ENCODE data around the gene PCSK6.

Gene PCSK6

GRCh38 chr15:101528917-101529299 lies 39.4 kb upstream of the PCSK6 start:
- Histone ChIP-seq H3K27ac (ENCODE audit: low read depth, low read length) (no peak overlapping the region), H3K36me3 (ENCODE audit: low read length) (no peaks in the 10 kb centered on the region), H3K79me2 (ENCODE audit: insufficient read depth, low read length) (no peaks in the 10 kb centered on the region), H3K9me2 (replicated peaks; ENCODE audit: insufficient read depth, low read length) (no peaks in the 10 kb centered on the region), H3K4me3 (ENCODE audit: insufficient read depth, low read length, poor library complexity, severe bottlenecking) (no peak overlapping the region), H4K20me1 (ENCODE audit: low read depth, low read length) (no peaks in the 10 kb centered on the region), H3K9me3 (ENCODE audit: insufficient read depth, low read length) (no peaks in the 10 kb centered on the region), H3K9ac (ENCODE audit: low read length) (no peak overlapping the region), H2AFZ (ENCODE audit: low read depth, low read length, severe bottlenecking) (no peak overlapping the region), H3K27me3 (ENCODE audit: low read length) (no peaks in the 10 kb centered on the region), H3K4me2 (ENCODE audit: low read depth, low read length, poor library complexity, severe bottlenecking) (no peak overlapping the region), H3F3A (ENCODE audit: insufficient read depth) (no peaks in the 10 kb centered on the region)
- no peak for TF ChIP-seq EZH2phosphoT487 (conservative IDR thresholded peaks at IDR 0.05; ENCODE audit: low read length)
- no peak for TF ChIP-seq CTCF (IDR thresholded peaks at IDR 0.05; ENCODE audit: insufficient read depth, low read length, poor library complexity, severe bottlenecking)

- Histone ChIP-seq H3K9me2 (replicated peaks; ENCODE audit: insufficient read depth, low read length) (no peaks in the 10 kb centered on the region), H3K79me2 (ENCODE audit: insufficient read depth, low read length) (no peaks in the 10 kb centered on the region), H4K20me1 (ENCODE audit: low read depth, low read length) (no peaks in the 10 kb centered on the region), H3K9me3 (ENCODE audit: insufficient read depth, low read length) (no peaks in the 10 kb centered on the region), H3K4me3 (ENCODE audit: insufficient read depth, low read length, poor library complexity, severe bottlenecking) (no peak overlapping the region), H3K27ac (ENCODE audit: low read depth, low read length) (no peak overlapping the region), H3K9ac (ENCODE audit: low read length) (no peak overlapping the region), H3K4me2 (ENCODE audit: low read depth, low read length, poor library complexity, severe bottlenecking) (no peak overlapping the region), H3F3A (ENCODE audit: insufficient read depth) (no peaks in the 10 kb centered on the region), H3K36me3 (ENCODE audit: low read length) (no peaks in the 10 kb centered on the region), H3K27me3 (ENCODE audit: low read length) (no peaks in the 10 kb centered on the region), H2AFZ (ENCODE audit: low read depth, low read length, severe bottlenecking) (no peak overlapping the region)
- TF ChIP-seq CTCF (IDR thresholded peaks at IDR 0.05; ENCODE audit: insufficient read depth, low read length, poor library complexity, severe bottlenecking), result no peak
- no peak for TF ChIP-seq EZH2phosphoT487 (conservative IDR thresholded peaks at IDR 0.05; ENCODE audit: low read length)
These were observed 38.8 kb upstream of the PCSK6 start for GRCh38 chr15:101528108-101528916.

GRCh38 chr15:101526890-101527289 lies 37.4 kb upstream of the PCSK6 start:
- no peak overlapping the region for H3K9ac ChIP-seq (ENCODE audit: low read length)
- no peaks in the 10 kb centered on the region for H3K79me2 ChIP-seq (ENCODE audit: insufficient read depth, low read length)
- no peaks in the 10 kb centered on the region for H3K9me2 ChIP-seq (replicated peaks; ENCODE audit: insufficient read depth, low read length)
- no peak overlapping the region for H3K4me2 ChIP-seq (ENCODE audit: low read depth, low read length, poor library complexity, severe bottlenecking)
- H4K20me1 ChIP-seq (ENCODE audit: low read depth, low read length), result no peaks in the 10 kb centered on the region
- H3K27ac ChIP-seq (ENCODE audit: low read depth, low read length), result no peak overlapping the region
- no peaks in the 10 kb centered on the region for H3K36me3 ChIP-seq (ENCODE audit: low read length)
- no peak overlapping the region for H3K4me3 ChIP-seq (ENCODE audit: insufficient read depth, low read length, poor library complexity, severe bottlenecking)
- TF ChIP-seq EZH2phosphoT487 (conservative IDR thresholded peaks at IDR 0.05; ENCODE audit: low read length) (no peak), CTCF (IDR thresholded peaks at IDR 0.05; ENCODE audit: insufficient read depth, low read length, poor library complexity, severe bottlenecking) (no peak)
- no peaks in the 10 kb centered on the region for H3K27me3 ChIP-seq (ENCODE audit: low read length)
- H3F3A ChIP-seq (ENCODE audit: insufficient read depth), result no peaks in the 10 kb centered on the region
- H2AFZ ChIP-seq (ENCODE audit: low read depth, low read length, severe bottlenecking), result no peak overlapping the region
- no peaks in the 10 kb centered on the region for H3K9me3 ChIP-seq (ENCODE audit: insufficient read depth, low read length)
